HCT116 (cell line): ENCODE measurements around the gene STXBP3. TPM values are rescaled to one million over a fixed set of nuclear protein-coding genes. Genes with fewer than 3 reads are reported as not detected.
A peak's percentile ranks its signal among the peaks of the same experiment; 100 is the strongest.

Experiments used
- ATAC-seq: fragments of 200-7000 bp; cut with Tn5 transposase; 2 replicates; pipeline ENCODE4 v1.9.1; 2020; ENCODE audit warnings: mild to moderate bottlenecking, moderate library complexity
- BruUV-seq: library from RNA; stranded (reverse); fragments of 400-500 nt; replicated peaks from 2 replicates; lab custom pipeline; 2021; lab: Mats Ljungman, UMichigan
- CTCF ChIA-PET: fragments of 300-600 bp; sonication (Branson Sonifier 250); formaldehyde crosslinking; loops from one replicate; lab custom pipeline; 2021; ENCODE audit warnings: antibody characterized with exemption; lab: Charles Lee
- POLR2A ChIA-PET: fragments of 300-600, 350-600 bp; sonication (Branson Sonifier 250); formaldehyde crosslinking; loops from one replicate; lab custom pipeline; 2021; ENCODE audit warnings: antibody characterized with exemption; lab: Charles Lee
- RAD21 ChIA-PET, 2 experiments: fragments of 300-600 bp; sonication (Branson Sonifier 250); formaldehyde crosslinking; loops; one replicate each; lab custom pipeline; 2023; ENCODE audit warnings: low total read pairs in 2 of 2; ENCODE audit not compliant: uncharacterized antibody in 2 of 2, unreplicated experiment in 2 of 2, low non-redundant PET in 1 of 2; lab: Charles Lee
- DNase-seq: peaks from one replicate; pipeline ENCODE4 v3.0.0-alpha.2; 2010; ENCODE audit warnings: low read depth, low spot score
- H2AFZ ChIP-seq: fragments of 200-600 bp; shearing (Covaris generic), sonication (generic); 2 replicates; pipeline ENCODE4 v1.6.1; 2017; ENCODE audit warnings: low read depth, mixed run types, mixed read lengths, antibody characterized with exemption, low read length; ENCODE audit not compliant: poor library complexity, severe bottlenecking
- H3K27ac ChIP-seq: 2 replicates; pipeline ENCODE4 v1.5.1; 2012; ENCODE audit warnings: low read depth, low read length
- H3K27me3 ChIP-seq: fragments of 200-600 bp; sonication (generic); 2 replicates; pipeline ENCODE4 v1.6.1; 2016; ENCODE audit warnings: mixed run types, low read length, mixed read lengths; ENCODE audit not compliant: insufficient read depth
- H3K36me3 ChIP-seq, 2 experiments: fragments of 200-500 bp in 1 of 2; fragments of 200-600 bp in 1 of 2; sonication (Bioruptor generic) in 1 of 2; sonication (generic) in 1 of 2; 2 replicates each; pipeline versions ENCODE4 v1.5.1 to v1.6.1; 2014 to 2016; ENCODE audit warnings: low read length in 2 of 2, inconsistent platforms in 1 of 2, mixed read lengths in 1 of 2, mixed run types in 1 of 2; ENCODE audit not compliant: insufficient read depth in 2 of 2, control insufficient read depth in 1 of 2
- H3K4me1 ChIP-seq, 2 experiments: fragments of 200-600 bp in 1 of 2; sonication (generic) in 1 of 2; 2 replicates each; pipeline versions ENCODE4 v1.5.1 to v1.6.1; 2012 to 2017; ENCODE audit warnings: low read length in 2 of 2, inconsistent platforms in 1 of 2, mild to moderate bottlenecking in 1 of 2, mixed read lengths in 1 of 2, mixed run types in 1 of 2, moderate library complexity in 1 of 2; ENCODE audit not compliant: insufficient read depth in 2 of 2, control insufficient read depth in 1 of 2
- H3K4me2 ChIP-seq: fragments of 200-600 bp; sonication (generic); 2 replicates; pipeline ENCODE4 v1.6.1; 2017; ENCODE audit warnings: mixed run types, low read length, mixed read lengths
- H3K4me3 ChIP-seq, 2 experiments: fragments of 200-600 bp in 1 of 2; sonication (generic) in 1 of 2; replicated peaks in 1 of 2; 2 replicates each; pipeline ENCODE4 v1.5.1; 2011 to 2016; ENCODE audit warnings: low read length in 2 of 2, control low read depth in 1 of 2, low read depth in 1 of 2, mild to moderate bottlenecking in 1 of 2, mixed read lengths in 1 of 2, mixed run types in 1 of 2
- H3K79me2 ChIP-seq: fragments of 200-600 bp; sonication (generic); 2 replicates; pipeline ENCODE4 v1.6.1; 2017; ENCODE audit warnings: mild to moderate bottlenecking, mixed run types, low read length, moderate library complexity, mixed read lengths; ENCODE audit not compliant: insufficient read depth
- H3K9ac ChIP-seq: fragments of 200-600 bp; sonication (generic); 2 replicates; pipeline ENCODE4 v1.6.1; 2016; ENCODE audit warnings: low read length, mixed read lengths
- H3K9me2 ChIP-seq: fragments of 200-600 bp; sonication (generic), shearing (Covaris generic); 2 replicates; pipeline ENCODE4 v1.6.1; 2017; ENCODE audit warnings: mixed run types, mild to moderate bottlenecking, moderate library complexity; ENCODE audit not compliant: insufficient read depth
- H3K9me3 ChIP-seq, 2 experiments: fragments of 200-500 bp in 1 of 2; fragments of 200-600 bp in 1 of 2; sonication (Bioruptor generic) in 1 of 2; sonication (generic) in 1 of 2; 2 replicates each; pipeline ENCODE4 v1.6.1; 2014 to 2017; ENCODE audit warnings: low read length in 2 of 2, mixed read lengths in 2 of 2, inconsistent platforms in 1 of 2, low read depth in 1 of 2, mild to moderate bottlenecking in 1 of 2, mixed run types in 1 of 2, moderate library complexity in 1 of 2; ENCODE audit not compliant: control insufficient read depth in 1 of 2, insufficient read depth in 1 of 2
- H4K20me1 ChIP-seq: fragments of 200-600 bp; sonication (generic), shearing (Covaris generic); 2 replicates; pipeline ENCODE4 v1.6.1; 2017; ENCODE audit warnings: mixed run types, mild to moderate bottlenecking, moderate library complexity; ENCODE audit not compliant: insufficient read depth
- CBX3 ChIP-seq: IDR thresholded peaks from 2 replicates; pipeline ENCODE4 v1.6.1; 2012; ENCODE audit warnings: low read depth
- EZH2 ChIP-seq: fragments of 200-600 bp; sonication (generic); IDR thresholded peaks from 2 replicates; pipeline ENCODE4 v1.6.1; 2017; ENCODE audit warnings: antibody characterized with exemption, mixed run types
- EZH2phosphoT487 ChIP-seq: fragments of 200-600 bp; IDR thresholded peaks from 2 replicates; pipeline ENCODE4 v1.6.1; 2018; ENCODE audit warnings: antibody characterized with exemption, borderline replicate concordance
- FOSL1 ChIP-seq: IDR thresholded peaks from 2 replicates; pipeline ENCODE4 v1.6.1; 2012; ENCODE audit warnings: low read depth
- JUND ChIP-seq: IDR thresholded peaks from 2 replicates; pipeline ENCODE4 v1.6.1; 2012
- MAX ChIP-seq: IDR thresholded peaks from 2 replicates; pipeline ENCODE4 v1.6.1; 2012
- POLR2AphosphoS5 ChIP-seq: IDR thresholded peaks from 2 replicates; pipeline ENCODE4 v1.6.1; 2011; ENCODE audit warnings: mild to moderate bottlenecking, low read depth, low read length, moderate library complexity
- RAD21 ChIP-seq: IDR thresholded peaks from 2 replicates; pipeline ENCODE4 v1.6.1; 2012; ENCODE audit warnings: low read depth, mild to moderate bottlenecking
- SRF ChIP-seq: IDR thresholded peaks from 2 replicates; pipeline ENCODE4 v1.6.1; 2012; ENCODE audit warnings: low read depth
- TCF7L2 ChIP-seq: IDR thresholded peaks from 2 replicates; pipeline ENCODE4 v1.7.0; 2011; ENCODE audit warnings: borderline replicate concordance, inconsistent platforms; ENCODE audit not compliant: insufficient read depth, insufficient read length; ENCODE audit errors: extremely low read depth
- YY1 ChIP-seq: IDR thresholded peaks from 2 replicates; pipeline ENCODE4 v1.6.1; 2011; ENCODE audit warnings: low read length, low read depth, moderate library complexity, mild to moderate bottlenecking; ENCODE audit not compliant: insufficient replicate concordance; ENCODE audit errors: extremely low read depth
- ZFX ChIP-seq: fragments of 450-650 bp; IDR thresholded peaks from 2 replicates; pipeline ENCODE4 v1.6.1; 2017
- ZNF274 ChIP-seq: fragments of 200-500 bp; sonication (Bioruptor generic); IDR thresholded peaks from 2 replicates; pipeline ENCODE4 v1.6.1; 2014; ENCODE audit warnings: mild to moderate bottlenecking, low read depth, low read length, inconsistent platforms
- intact Hi-C: fragments of 100-400 bp; cut with micrococcal nuclease; formaldehyde crosslinking; loops from 2 replicates; pipeline ENCODE4 v1.10.0; 2022
- total RNA-seq: library from RNA; stranded (reverse); gene quantifications from one replicate; pipeline ENCODE4 v1.2.1, GENCODE V29; 2021; ENCODE audit not compliant: unreplicated experiment
- TF ChIP-seq, protein P1 (sequence below), 3 experiments: fragments of 200-600 bp in 1 of 3; sonication (generic) in 1 of 3; IDR thresholded peaks in 2 of 3; conservative IDR thresholded peaks in 1 of 3; 2 replicates each; pipeline ENCODE4 v1.5.1; 2012 to 2017; ENCODE audit warnings: low read depth in 2 of 3, low read length in 2 of 3, antibody characterized with exemption in 1 of 3, borderline replicate concordance in 1 of 3, control low read depth in 1 of 3, mild to moderate bottlenecking in 1 of 3, mixed read lengths in 1 of 3, mixed run types in 1 of 3, moderate library complexity in 1 of 3; ENCODE audit not compliant: insufficient read depth in 1 of 3
- TF ChIP-seq, protein P2 (sequence below): IDR thresholded peaks from 2 replicates; pipeline ENCODE4 v1.6.1; 2012
- TF ChIP-seq, protein P3 (sequence below): IDR thresholded peaks from 2 replicates; pipeline ENCODE4 v1.6.1; 2012; ENCODE audit warnings: low read depth

STXBP3 gene
- total RNA-seq, 1 experiment from 2014 or later: 22.6 TPM

- TF ChIP-seq ZFX (peak; percentile 9; the same call in 1 of the 2 replicates), FOSL1 (peak; percentile 80), SRF (no peak), RAD21 (no peak), JUND (peak; percentile 67)
Observed at GRCh38 chr1:108719656-108720435, 26.6 kb upstream of the STXBP3 start (continued).

GRCh38 chr1:108722292-108722691, 24.2 kb upstream of the STXBP3 start:
- Histone ChIP-seq H3K27ac (no peak overlapping the region), H3K4me3 (no peak overlapping the region), H3K9me2 (no peaks in the 10 kb centered on the region), H2AFZ (no peak overlapping the region), H3K79me2 (no peaks in the 10 kb centered on the region), H3K9me3 (no peaks in the 10 kb centered on the region), H3K4me1 (peaks cover 5 to 24% of the 10 kb centered on the region in 2 experiments), H3K4me2 (no peak overlapping the region), H3K9ac (no peak overlapping the region), H4K20me1 (no peaks in the 10 kb centered on the region), H3K36me3 (no peaks in the 10 kb centered on the region), H3K27me3 (no peaks in the 10 kb centered on the region)
- DNase-seq: no peak
- no peak for TF ChIP-seq EZH2
- TF ChIP-seq CBX3: no peak
- no peak for TF ChIP-seq ZFX
- TF ChIP-seq, protein P1, sequence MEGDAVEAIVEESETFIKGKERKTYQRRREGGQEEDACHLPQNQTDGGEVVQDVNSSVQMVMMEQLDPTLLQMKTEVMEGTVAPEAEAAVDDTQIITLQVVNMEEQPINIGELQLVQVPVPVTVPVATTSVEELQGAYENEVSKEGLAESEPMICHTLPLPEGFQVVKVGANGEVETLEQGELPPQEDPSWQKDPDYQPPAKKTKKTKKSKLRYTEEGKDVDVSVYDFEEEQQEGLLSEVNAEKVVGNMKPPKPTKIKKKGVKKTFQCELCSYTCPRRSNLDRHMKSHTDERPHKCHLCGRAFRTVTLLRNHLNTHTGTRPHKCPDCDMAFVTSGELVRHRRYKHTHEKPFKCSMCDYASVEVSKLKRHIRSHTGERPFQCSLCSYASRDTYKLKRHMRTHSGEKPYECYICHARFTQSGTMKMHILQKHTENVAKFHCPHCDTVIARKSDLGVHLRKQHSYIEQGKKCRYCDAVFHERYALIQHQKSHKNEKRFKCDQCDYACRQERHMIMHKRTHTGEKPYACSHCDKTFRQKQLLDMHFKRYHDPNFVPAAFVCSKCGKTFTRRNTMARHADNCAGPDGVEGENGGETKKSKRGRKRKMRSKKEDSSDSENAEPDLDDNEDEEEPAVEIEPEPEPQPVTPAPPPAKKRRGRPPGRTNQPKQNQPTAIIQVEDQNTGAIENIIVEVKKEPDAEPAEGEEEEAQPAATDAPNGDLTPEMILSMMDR (IDR thresholded peaks at IDR 0.05 in 2 of 3, conservative IDR thresholded peaks at IDR 0.05 in 1 of 3; ENCODE audit: borderline replicate concordance in 1 of 3, insufficient read depth in 1 of 3, low read depth in 2 of 3, low read length in 2 of 3): no peak
- TF ChIP-seq, protein P2, sequence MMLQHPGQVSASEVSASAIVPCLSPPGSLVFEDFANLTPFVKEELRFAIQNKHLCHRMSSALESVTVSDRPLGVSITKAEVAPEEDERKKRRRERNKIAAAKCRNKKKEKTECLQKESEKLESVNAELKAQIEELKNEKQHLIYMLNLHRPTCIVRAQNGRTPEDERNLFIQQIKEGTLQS: no peak
- TF ChIP-seq YY1: no peak
- no peak for TF ChIP-seq POLR2AphosphoS5
- no peak for TF ChIP-seq ZNF274
- no peak for TF ChIP-seq SRF
- TF ChIP-seq JUND: no peak
- TF ChIP-seq TCF7L2: no peak
- TF ChIP-seq MAX: no peak
- TF ChIP-seq EZH2phosphoT487: no peak
- TF ChIP-seq, protein P3, sequence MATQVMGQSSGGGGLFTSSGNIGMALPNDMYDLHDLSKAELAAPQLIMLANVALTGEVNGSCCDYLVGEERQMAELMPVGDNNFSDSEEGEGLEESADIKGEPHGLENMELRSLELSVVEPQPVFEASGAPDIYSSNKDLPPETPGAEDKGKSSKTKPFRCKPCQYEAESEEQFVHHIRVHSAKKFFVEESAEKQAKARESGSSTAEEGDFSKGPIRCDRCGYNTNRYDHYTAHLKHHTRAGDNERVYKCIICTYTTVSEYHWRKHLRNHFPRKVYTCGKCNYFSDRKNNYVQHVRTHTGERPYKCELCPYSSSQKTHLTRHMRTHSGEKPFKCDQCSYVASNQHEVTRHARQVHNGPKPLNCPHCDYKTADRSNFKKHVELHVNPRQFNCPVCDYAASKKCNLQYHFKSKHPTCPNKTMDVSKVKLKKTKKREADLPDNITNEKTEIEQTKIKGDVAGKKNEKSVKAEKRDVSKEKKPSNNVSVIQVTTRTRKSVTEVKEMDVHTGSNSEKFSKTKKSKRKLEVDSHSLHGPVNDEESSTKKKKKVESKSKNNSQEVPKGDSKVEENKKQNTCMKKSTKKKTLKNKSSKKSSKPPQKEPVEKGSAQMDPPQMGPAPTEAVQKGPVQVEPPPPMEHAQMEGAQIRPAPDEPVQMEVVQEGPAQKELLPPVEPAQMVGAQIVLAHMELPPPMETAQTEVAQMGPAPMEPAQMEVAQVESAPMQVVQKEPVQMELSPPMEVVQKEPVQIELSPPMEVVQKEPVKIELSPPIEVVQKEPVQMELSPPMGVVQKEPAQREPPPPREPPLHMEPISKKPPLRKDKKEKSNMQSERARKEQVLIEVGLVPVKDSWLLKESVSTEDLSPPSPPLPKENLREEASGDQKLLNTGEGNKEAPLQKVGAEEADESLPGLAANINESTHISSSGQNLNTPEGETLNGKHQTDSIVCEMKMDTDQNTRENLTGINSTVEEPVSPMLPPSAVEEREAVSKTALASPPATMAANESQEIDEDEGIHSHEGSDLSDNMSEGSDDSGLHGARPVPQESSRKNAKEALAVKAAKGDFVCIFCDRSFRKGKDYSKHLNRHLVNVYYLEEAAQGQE: no peak
- ChIA-PET CTCF (no interaction called here), RAD21 (no interaction called here), POLR2A (no interaction called here)
- BruUV-seq: no TSS peak
- intact Hi-C loops: no loop called here
- no peak for ATAC-seq
